WTC11 (cell line): ENCODE results near the gene NANOS1. TPM values are rescaled to one million over a fixed set of nuclear protein-coding genes. Genes with fewer than 3 reads are reported as not detected.

Experiments used
- ATF2 ChIP-seq: sonication (generic); formaldehyde crosslinking; IDR thresholded peaks from 2 replicates; pipeline ENCODE4 v1.8.1; 2022; ENCODE audit warnings: low read depth, missing genetic modification reagents, borderline replicate concordance
- E2F4 ChIP-seq: sonication (generic); formaldehyde crosslinking; IDR thresholded peaks from 2 replicates; pipeline ENCODE4 v1.8.1; 2022; ENCODE audit warnings: low read depth, mild to moderate bottlenecking, moderate library complexity, missing genetic modification reagents, borderline replicate concordance
- HMGA2 ChIP-seq: fragments of 250-450 bp; sonication (Bioruptor Pico); IDR thresholded peaks from 2 replicates; pipeline ENCODE4 v1.4.0; 2021; ENCODE audit warnings: mild to moderate bottlenecking, moderate library complexity
- IRF2 ChIP-seq: sonication (generic); formaldehyde crosslinking; IDR thresholded peaks from 2 replicates; pipeline ENCODE4 v1.8.0; 2022; ENCODE audit warnings: low read depth, missing genetic modification reagents, borderline replicate concordance
- NFE2L1 ChIP-seq: sonication (generic); formaldehyde crosslinking; IDR thresholded peaks from 2 replicates; pipeline ENCODE4 v1.8.1; 2023; ENCODE audit warnings: missing genetic modification reagents
- NR2C2 ChIP-seq: sonication (generic); formaldehyde crosslinking; IDR thresholded peaks from 2 replicates; pipeline ENCODE4 v1.8.0; 2022; ENCODE audit warnings: mild to moderate bottlenecking, missing genetic modification reagents
- PREB ChIP-seq: sonication (generic); formaldehyde crosslinking; IDR thresholded peaks from 2 replicates; pipeline ENCODE4 v1.8.1; 2022; ENCODE audit warnings: mild to moderate bottlenecking, missing genetic modification reagents, moderate library complexity, borderline replicate concordance
- ZNF121 ChIP-seq: sonication (generic); formaldehyde crosslinking; IDR thresholded peaks from 2 replicates; pipeline ENCODE4 v1.8.0; 2023; ENCODE audit warnings: missing genetic modification reagents
- ZNF317 ChIP-seq: sonication (generic); formaldehyde crosslinking; IDR thresholded peaks from 2 replicates; pipeline ENCODE4 v1.8.1; 2023; ENCODE audit warnings: low read depth, mild to moderate bottlenecking, moderate library complexity, missing genetic modification reagents, borderline replicate concordance
- total RNA-seq: library from RNA; stranded (reverse); gene quantifications from 3 replicates; pipeline ENCODE4 v1.2.3, GENCODE V29; 2021
- TF ChIP-seq, protein P1 (sequence below): fragments of 250-450 bp; sonication (Bioruptor Pico); IDR thresholded peaks from 2 replicates; pipeline ENCODE4 v1.9.0; 2021; ENCODE audit warnings: mild to moderate bottlenecking, borderline replicate concordance

Gene NANOS1
- total RNA-seq, 1 experiment from 2014 or later = 2.9 TPM

DNA sequence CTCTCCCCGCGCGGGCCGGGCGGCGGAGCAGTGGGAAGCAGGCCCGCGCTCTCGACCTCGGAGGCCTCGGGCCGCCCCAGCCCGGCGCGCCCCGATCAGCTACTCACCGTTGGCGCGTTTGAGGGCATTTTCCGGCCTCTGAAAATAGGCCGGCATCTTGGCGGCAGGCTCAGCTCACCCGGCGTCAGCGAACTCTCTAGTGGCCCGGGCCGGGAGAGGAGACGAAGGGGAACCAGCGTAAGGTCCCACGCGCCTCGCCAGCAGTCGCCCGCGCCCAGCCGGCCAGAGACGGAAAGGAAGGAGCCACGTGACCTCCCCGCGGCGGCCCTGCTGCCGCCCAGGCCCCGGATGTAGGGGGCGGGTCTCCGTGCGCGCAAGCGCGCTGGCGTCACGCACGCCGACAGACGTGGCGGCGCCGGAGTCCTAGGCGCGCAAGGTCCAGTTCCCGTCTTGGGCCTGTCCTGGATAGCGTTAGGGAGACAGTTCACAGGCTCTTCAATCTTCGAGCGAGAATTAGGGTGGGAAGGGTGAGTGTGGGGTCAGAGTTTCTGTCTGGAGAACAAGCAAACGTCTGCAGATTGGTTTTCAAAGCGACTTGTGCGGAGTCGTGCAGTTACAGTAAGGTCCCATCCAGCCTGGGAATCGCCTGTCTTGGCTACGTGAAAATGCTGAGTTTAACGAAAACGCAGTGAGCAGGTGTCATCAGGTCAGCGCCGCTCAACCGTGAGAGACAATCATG lies 51.2 kb downstream of the NANOS1 start, which contains the start of gene EIF3A (continued):
- no peak for TF ChIP-seq IRF2 (CRISPR knock-in tag)
- TF ChIP-seq, protein P1, sequence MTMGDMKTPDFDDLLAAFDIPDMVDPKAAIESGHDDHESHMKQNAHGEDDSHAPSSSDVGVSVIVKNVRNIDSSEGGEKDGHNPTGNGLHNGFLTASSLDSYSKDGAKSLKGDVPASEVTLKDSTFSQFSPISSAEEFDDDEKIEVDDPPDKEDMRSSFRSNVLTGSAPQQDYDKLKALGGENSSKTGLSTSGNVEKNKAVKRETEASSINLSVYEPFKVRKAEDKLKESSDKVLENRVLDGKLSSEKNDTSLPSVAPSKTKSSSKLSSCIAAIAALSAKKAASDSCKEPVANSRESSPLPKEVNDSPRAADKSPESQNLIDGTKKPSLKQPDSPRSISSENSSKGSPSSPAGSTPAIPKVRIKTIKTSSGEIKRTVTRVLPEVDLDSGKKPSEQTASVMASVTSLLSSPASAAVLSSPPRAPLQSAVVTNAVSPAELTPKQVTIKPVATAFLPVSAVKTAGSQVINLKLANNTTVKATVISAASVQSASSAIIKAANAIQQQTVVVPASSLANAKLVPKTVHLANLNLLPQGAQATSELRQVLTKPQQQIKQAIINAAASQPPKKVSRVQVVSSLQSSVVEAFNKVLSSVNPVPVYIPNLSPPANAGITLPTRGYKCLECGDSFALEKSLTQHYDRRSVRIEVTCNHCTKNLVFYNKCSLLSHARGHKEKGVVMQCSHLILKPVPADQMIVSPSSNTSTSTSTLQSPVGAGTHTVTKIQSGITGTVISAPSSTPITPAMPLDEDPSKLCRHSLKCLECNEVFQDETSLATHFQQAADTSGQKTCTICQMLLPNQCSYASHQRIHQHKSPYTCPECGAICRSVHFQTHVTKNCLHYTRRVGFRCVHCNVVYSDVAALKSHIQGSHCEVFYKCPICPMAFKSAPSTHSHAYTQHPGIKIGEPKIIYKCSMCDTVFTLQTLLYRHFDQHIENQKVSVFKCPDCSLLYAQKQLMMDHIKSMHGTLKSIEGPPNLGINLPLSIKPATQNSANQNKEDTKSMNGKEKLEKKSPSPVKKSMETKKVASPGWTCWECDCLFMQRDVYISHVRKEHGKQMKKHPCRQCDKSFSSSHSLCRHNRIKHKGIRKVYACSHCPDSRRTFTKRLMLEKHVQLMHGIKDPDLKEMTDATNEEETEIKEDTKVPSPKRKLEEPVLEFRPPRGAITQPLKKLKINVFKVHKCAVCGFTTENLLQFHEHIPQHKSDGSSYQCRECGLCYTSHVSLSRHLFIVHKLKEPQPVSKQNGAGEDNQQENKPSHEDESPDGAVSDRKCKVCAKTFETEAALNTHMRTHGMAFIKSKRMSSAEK (CRISPR knock-in tag) = no peak
- no peak for TF ChIP-seq ATF2 (CRISPR knock-in tag)
- no peak for TF ChIP-seq ZNF121 (CRISPR knock-in tag)
- no peak for TF ChIP-seq ZNF317 (CRISPR knock-in tag)
- TF ChIP-seq E2F4 (CRISPR knock-in tag) = peak; percentile 19; the same call in 1 of the 2 replicates
- no peak for TF ChIP-seq NR2C2
- TF ChIP-seq PREB (CRISPR knock-in tag) = 0 out of 2 replicates have a peak, but pooled peaks have one; percentile 35
- 0 out of 2 replicates have a peak, but pooled peaks have one; percentile 55 for TF ChIP-seq NFE2L1 (CRISPR knock-in tag)
- no peak for TF ChIP-seq HMGA2 (CRISPR knock-in tag)

Other genes with a start within 250 kb of the NANOS1 start
- gene EIF3A, start 51.1 kb downstream of the NANOS1 start, total RNA-seq = 177 to 213 TPM (median 178 TPM) in 3 replicates
- gene DENND10, start 74.4 kb downstream of the NANOS1 start, total RNA-seq = 58.7 to 60.6 TPM (median 59.0 TPM) in 3 replicates
- 23.8 to 25.9 TPM (median 24.0 TPM) in 3 replicates for gene SFXN4, start 136.0 kb downstream of the NANOS1 start, total RNA-seq
- 167 to 175 TPM (median 173 TPM) in 3 replicates for gene PRDX3, start 149.1 kb downstream of the NANOS1 start, total RNA-seq
- gene GRK5, start 177.9 kb downstream of the NANOS1 start, total RNA-seq = 1.9 to 2.3 TPM (median 2.2 TPM) in 3 replicates